CD4-positive, alpha-beta T cell treated with Interleukin-15 for 4 hours (primary cell): ENCODE results near the gene SNX10.

Experiments used
- DNase-seq: peaks from one replicate; pipeline ENCODE4 v3.0.0-alpha.2; 2020; ENCODE audit warnings: low spot score

Gene SNX10

DNA sequence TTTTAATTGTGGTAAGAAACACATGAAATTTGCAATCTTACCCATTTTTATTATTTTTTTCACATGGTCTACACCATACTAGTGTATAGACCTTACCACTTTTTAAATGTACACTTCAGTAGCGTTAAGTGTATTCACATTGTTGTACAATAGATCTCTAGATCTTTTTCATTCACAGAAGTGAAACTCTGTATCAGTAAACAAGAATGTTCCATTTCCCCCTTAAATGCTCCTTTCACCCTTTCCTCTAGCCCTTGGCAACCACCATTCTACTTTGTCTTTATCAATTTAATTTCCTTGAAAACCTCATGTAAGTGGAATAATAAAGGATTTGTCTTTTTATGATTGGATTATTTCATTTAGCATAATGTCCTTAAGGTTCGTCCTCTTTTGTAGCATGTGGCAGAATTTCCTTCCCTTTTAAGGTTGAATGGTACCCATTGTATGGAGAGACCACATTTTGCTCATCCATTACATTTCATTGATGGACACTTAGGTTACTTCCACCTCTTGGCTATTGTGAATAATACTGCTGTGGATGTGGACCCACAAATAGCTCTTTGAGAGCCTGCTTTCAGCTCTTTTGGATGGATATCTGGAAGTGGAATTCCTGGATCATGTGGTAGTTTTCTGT lies 45.7 kb downstream of the SNX10 start:
- no peak for DNase-seq

DNA sequence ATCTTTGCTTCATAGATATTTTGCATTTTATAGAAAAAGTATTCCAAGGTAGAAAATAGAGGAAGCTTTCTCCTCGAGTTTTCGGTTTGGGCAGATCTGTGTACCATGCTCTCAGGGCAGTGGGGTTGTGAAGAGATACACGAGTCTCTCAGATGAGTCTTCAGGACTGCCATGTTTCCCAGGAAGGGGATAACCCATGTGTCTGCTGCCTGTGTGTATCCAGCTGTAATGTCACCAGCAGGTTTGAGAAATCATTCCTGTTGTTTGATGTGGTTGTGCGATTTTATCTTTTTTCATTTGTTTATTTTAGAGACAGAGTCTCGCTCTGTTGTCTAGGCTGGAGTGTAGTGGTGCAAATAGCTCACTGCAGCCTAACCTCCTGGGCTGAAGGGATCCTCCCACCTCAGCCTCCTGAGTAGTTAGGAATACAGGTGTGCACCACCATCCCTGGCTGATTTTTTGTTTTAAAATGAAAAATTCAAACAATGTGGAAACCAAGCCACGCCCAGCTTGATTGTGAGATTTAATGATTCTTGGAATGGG lies 48.9 kb downstream of the SNX10 start:
- no peak for DNase-seq

- no peak for DNase-seq
Observed at GRCh38 chr7:26343320-26343832, 51.7 kb downstream of the SNX10 start.

GRCh38 chr7:26343837-26344236 lies 52.2 kb downstream of the SNX10 start:
- no peak for DNase-seq

GRCh38 chr7:26345202-26345601 lies 53.5 kb downstream of the SNX10 start:
- DNase-seq = no peak

- no peak for DNase-seq
Observed at GRCh38 chr7:26345837-26346236, 54.2 kb downstream of the SNX10 start.

DNA sequence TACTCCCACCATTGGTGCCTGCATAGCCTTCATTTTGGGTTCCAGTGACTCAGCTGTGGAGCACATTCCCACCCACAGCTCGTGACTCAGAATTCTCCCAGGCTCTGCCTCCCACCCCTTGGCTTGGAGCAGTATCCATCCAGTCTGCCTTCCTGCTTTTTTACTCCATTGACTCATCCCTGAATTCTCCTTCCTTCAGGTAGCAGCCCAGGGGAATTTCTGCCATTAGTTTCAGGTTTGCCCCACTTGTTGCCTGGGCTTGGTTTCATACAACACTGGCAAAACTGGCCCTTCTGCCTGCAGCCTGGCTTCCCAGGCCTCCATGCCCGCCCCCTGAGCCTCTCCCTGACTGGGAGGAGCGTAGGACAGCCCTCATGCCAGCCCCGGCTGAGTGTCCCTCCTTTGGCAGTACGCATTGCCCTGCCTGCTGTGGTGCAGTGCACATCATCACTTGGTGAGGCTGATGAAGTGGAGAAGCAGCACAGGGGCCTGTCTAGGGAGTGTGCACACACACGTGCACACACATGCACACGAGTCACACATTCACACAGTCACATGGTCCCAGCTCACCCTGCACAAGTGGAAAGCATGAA lies 55.0 kb downstream of the SNX10 start:
- DNase-seq = no peak

DNA sequence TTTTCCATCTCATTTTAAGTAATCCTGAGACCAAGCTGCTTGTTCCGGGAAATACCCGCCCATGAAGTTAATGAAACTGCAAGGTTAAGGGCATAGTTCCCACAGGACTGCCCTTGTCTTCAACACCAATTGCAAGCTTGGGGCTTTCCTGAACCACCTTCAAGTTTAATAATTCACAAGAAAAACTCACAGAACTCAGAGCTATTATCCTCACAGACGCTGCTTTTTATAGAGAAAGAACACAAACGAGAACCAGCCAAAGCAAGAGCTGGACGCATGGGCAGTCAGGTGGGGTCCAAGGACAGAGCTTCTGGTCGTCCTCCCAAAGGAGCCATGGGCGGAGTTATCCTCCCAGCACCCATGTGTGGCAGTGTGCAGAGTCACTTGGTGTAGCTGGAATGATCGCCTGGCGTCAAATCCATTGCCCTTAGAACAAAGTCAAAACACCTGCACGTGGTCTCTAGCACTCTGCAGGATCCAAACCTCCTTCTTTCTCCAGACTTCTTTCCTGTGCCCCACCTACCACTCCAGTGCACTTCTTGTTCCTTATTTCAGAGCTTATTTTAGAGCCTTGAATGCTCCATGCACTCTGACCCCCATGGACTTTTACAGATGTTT lies 56.7 kb downstream of the SNX10 start:
- no peak for DNase-seq

- no peak for DNase-seq
Observed at GRCh38 chr7:26349005-26349915, 57.6 kb downstream of the SNX10 start.

DNA sequence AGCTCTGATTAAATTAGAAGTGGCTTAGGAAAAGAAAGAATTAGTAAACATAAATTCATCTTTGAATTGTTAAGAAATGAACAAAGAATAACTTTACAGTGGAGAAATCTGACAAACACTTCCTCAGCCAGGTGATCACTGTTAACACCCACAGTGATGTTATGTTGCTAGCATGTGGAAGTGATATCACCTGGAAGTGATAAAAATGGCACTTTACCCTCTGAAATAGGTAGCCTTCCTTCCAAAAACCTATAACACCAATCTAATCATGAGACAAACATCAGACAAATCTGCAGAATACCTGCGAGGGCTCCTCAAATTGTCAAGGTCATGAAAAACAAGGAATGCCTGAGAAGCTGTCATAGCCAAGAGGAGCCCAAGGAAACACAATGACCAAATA lies 59.5 kb downstream of the SNX10 start:
- no peak for DNase-seq

GRCh38 chr7:26356229-26356628 lies 64.6 kb downstream of the SNX10 start:
- DNase-seq = no peak

- no peak for DNase-seq
Observed at GRCh38 chr7:26356929-26357798, 65.5 kb downstream of the SNX10 start.

DNA sequence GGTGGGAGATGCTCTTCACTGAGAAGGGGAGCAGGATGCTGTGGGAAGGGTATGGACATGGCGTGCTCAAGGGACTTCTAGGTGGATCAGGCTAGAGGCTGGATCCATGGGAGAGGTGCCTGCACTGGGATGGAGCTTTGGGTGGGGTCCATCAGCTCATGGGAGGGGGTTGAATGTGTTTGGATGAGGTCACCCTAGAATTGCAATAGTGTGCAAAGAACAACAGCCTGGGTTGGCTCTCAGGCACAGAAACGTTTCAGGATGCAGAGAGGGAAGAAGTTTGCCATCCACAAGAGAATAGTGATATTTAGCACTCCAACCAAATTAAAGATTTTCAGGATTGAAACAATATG lies 66.1 kb downstream of the SNX10 start:
- DNase-seq = no peak

DNA sequence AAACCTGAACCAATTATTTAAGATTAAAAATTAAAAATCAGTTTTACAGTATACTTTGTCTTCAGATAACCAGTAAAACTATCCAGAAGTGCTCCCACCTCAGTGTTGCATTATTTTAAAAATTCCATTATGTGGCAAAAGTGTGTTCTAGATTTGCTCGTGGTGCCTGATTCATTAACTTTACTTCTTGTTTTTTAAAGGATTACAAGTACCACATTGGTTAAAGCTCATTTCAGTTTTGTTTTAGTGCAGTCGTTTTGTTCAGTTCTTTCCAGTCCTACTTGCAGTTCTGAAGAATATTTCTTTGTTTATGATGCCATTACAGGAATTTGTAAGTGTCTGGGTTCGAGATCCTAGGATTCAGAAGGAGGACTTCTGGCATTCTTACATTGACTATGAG lies 69.0 kb downstream of the SNX10 start:
- DNase-seq = no peak

DNA sequence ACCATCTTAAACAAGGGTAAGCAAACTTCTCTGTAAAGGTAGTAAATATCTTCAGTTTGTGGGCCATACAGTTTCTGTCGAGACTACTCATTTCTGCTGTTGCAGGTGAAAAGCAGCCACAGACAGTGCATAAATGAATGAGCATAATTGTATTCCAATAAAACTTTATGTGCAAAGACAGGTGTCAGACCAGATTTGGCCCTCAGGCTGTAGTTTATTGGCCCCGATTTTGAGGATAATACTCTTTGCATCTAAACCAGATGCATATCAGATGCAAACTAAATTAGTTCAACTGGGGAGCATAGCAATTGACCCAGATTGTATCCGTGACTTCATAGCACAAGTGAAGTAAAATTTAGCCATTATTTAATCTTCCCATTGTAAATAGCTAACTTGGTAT lies 70.0 kb downstream of the SNX10 start:
- no peak for DNase-seq

DNA sequence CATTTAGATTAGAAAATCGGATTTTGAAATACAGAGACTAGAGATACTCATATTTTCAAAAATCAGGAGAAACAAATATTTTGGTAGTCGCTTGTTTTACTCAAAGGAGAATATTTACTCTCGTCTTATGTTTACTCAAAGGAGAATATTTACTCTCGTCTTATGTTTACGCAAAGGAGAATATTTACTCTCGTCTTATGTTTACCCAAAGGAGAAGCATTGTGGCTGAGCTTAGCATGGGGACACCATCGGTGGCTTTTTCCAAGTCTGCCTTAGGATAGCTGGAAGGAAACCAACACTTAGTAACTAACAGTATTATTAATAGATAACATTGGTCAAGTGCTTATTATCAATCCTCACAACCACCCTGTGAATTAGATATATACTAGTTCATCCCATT lies 71.8 kb downstream of the SNX10 start:
- no peak for DNase-seq

- DNase-seq = peak; percentile 72
Observed at GRCh38 chr7:26365077-26365900, 73.6 kb downstream of the SNX10 start.

GRCh38 chr7:26365901-26366275 lies 74.2 kb downstream of the SNX10 start:
- DNase-seq = no peak

GRCh38 chr7:26367219-26367711 lies 75.6 kb downstream of the SNX10 start:
- no peak for DNase-seq

GRCh38 chr7:26368542-26368941 lies 76.9 kb downstream of the SNX10 start:
- no peak for DNase-seq
